ENCODE results near the gene TFCP2L1. TPM values are rescaled to one million over a fixed set of nuclear protein-coding genes. Genes with fewer than 3 reads are reported as not detected.
"Not testable (repeated sequence)": the region's sequence is repeated elsewhere in the genome, so short reads cannot be mapped to it uniquely, and the experiment has no call there.

The TFCP2L1 gene
- total RNA-seq, 4 donors from 2014 or later = 0.20 to 0.63 (median 0.41) TPM

DNA sequence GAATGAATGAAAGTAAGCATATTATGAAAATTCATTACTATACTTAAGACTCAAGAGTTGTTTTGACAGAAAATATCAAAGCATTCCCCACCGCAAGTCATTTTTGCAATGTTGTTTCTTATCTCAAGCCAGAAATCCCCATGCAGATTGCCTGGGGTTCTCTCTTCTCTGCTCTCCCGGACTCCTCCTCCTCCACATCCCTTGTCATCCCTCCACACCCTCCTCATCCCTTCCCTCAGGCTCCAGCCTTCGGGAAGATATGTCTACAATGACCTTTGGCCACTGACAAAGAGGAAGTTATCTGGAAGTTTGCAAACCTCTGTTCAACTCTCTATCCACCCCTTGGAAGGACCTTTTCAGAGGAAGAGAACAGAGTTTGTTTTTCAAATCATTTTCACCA is 11.9 kb downstream of the TFCP2L1 start:
- no peaks in the 10 kb centered on the region for H3K9me3 ChIP-seq

GRCh38 chr2:121272596-121272995 is 12.4 kb downstream of the TFCP2L1 start:
- H3K36me3 ChIP-seq = no peaks in the 10 kb centered on the region
- H3K4me3 ChIP-seq = no peak overlapping the region
- H3K27me3 ChIP-seq = no peaks in the 10 kb centered on the region
- TF ChIP-seq EP300 (IDR thresholded peaks at IDR 0.05) = no peak
- TF ChIP-seq POLR2A (IDR thresholded peaks at IDR 0.05) = no peak
- TF ChIP-seq, protein P1, sequence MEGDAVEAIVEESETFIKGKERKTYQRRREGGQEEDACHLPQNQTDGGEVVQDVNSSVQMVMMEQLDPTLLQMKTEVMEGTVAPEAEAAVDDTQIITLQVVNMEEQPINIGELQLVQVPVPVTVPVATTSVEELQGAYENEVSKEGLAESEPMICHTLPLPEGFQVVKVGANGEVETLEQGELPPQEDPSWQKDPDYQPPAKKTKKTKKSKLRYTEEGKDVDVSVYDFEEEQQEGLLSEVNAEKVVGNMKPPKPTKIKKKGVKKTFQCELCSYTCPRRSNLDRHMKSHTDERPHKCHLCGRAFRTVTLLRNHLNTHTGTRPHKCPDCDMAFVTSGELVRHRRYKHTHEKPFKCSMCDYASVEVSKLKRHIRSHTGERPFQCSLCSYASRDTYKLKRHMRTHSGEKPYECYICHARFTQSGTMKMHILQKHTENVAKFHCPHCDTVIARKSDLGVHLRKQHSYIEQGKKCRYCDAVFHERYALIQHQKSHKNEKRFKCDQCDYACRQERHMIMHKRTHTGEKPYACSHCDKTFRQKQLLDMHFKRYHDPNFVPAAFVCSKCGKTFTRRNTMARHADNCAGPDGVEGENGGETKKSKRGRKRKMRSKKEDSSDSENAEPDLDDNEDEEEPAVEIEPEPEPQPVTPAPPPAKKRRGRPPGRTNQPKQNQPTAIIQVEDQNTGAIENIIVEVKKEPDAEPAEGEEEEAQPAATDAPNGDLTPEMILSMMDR (IDR thresholded peaks at IDR 0.05) = no peak
- H3K9me3 ChIP-seq = no peaks in the 10 kb centered on the region
- no peak overlapping the region for H3K27ac ChIP-seq
- DNase-seq (ENCODE audit: low spot score in 2 of 2) = no peak
- H3K4me1 ChIP-seq = no peaks in the 10 kb centered on the region
- WGBS, 2 donors = 86 to 90% methylated on average over 3 of the region's 3 CpGs

More for the DNA sequence above, 11.9 kb downstream of the TFCP2L1 start:
- Histone ChIP-seq H3K27ac (no peak overlapping the region), H3K36me3 (no peaks in the 10 kb centered on the region), H3K4me3 (no peak overlapping the region), H3K27me3 (no peaks in the 10 kb centered on the region), H3K4me1 (no peaks in the 10 kb centered on the region)
- DNase-seq (ENCODE audit: low spot score in 2 of 2) = no peak
- WGBS, 2 donors = 40 to 42% methylated on average over 3 of the region's 3 CpGs
- TF ChIP-seq EP300 (IDR thresholded peaks at IDR 0.05) (no peak), POLR2A (IDR thresholded peaks at IDR 0.05) (no peak)
- TF ChIP-seq, protein P1 (IDR thresholded peaks at IDR 0.05) = no peak

DNA sequence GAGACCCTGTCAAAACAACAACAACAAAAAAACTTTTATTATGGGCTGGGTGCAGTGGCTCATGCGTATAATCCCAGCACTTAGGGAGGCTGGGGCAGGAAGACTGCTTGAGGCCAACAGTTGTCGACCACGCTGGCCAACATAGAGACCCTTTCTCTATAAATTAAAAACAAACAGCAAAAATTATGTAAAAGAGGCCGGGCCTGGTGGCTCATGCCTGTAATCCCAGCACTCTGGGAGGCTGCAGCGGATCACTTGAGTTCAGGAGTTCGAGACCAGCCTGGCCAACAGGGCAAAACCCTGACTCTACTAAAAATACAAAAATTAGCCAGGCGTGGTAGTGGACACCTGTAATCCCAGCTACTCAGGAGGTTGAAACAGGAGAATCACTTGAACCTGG is 15.6 kb downstream of the TFCP2L1 start:
- WGBS, 2 donors = 80 to 84% methylated on average over 7 of the region's 7 CpGs

DNA sequence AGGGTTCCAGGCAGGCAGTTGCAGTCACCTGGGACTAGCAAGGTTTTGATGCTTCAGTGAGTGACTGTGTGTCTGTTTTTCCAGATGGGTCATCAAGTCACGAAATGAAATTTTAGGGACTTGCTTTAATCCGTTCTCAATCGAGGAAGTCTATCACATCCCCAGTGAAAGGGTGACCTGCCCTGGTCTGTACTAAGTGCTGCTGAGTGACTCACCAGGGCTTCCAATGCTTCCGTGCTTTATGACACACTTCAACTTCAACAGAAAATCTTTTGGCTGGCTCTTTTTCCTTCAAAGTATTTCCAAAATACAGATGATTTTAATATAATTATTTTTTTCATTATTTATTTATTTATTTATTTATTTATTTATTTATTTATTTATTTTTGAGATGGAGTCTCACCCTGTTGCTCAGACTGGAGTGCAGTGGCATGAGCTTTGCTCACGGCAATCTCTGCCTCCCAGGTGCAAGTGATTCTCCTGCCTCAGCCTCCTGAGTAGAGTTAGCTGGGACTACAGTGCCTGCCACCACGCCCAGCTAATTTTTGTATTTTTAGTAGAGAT is 18.4 kb downstream of the TFCP2L1 start:
- no peak overlapping the region for H3K4me3 ChIP-seq
- H3K27ac ChIP-seq = no peak overlapping the region
- H3K9me3 ChIP-seq = no peaks in the 10 kb centered on the region
- H3K4me1 ChIP-seq = no peaks in the 10 kb centered on the region
- no peaks in the 10 kb centered on the region for H3K27me3 ChIP-seq
- WGBS, 2 donors = 82% methylated on average over 6 of the region's 6 CpGs
- no peaks in the 10 kb centered on the region for H3K36me3 ChIP-seq
- no peak for TF ChIP-seq EP300 (IDR thresholded peaks at IDR 0.05)
- TF ChIP-seq POLR2A (IDR thresholded peaks at IDR 0.05) = no peak
- TF ChIP-seq, protein P1 (IDR thresholded peaks at IDR 0.05) = no peak
- no peak for DNase-seq (ENCODE audit: low spot score in 2 of 2)

More for the DNA sequence above, 15.6 kb downstream of the TFCP2L1 start:
- H3K27ac ChIP-seq; DNase-seq (ENCODE audit: low spot score in 2 of 2); H3K36me3 ChIP-seq; H3K27me3 ChIP-seq; H3K9me3 ChIP-seq; H3K4me1 ChIP-seq; H3K4me3 ChIP-seq: not testable (repeated sequence)

DNA sequence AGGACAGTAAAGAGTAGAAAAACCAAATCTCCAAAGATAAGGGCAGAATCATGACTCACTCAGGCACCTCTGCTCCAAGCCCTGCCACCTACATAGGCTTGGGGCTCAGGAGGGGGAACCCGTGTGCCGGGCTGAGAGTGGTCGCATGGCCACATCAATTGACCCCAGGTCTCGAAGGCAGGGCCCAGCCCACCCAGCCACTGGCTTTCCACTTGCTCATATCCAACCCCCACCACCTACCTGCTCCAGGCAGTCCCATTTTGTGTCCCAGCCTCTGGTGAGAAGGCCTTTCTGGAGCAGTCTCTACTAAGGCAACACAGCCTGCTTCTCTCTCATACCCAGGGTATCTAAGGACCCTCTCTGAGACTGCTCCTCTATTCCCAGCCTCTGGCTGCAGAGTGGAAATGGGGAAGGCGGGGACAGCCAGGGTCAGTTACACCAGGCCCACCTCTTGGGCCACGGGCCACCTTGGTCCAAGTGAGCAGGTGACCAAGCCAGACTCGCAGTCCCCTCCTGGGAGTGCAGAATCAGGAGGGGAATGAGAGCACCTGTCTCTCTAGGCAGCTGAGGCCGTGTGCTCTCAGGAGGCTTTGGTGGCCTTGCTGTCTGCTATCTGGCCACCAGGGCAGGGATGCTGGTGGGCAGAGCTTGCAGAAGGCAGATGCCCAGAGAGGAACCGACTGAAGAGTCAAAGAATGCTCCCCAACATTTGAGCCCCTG is 20.8 kb downstream of the TFCP2L1 start:
- no peaks in the 10 kb centered on the region for H3K36me3 ChIP-seq
- H3K9me3 ChIP-seq = no peaks in the 10 kb centered on the region
- no peak overlapping the region for H3K27ac ChIP-seq
- H3K4me3 ChIP-seq = no peak overlapping the region
- H3K4me1 ChIP-seq = peaks cover 0 to 4% (median 0%) of the 10 kb centered on the region in 4 donors
- WGBS, 2 donors = 80 to 86% methylated on average over 8 of the region's 9 CpGs
- TF ChIP-seq POLR2A (IDR thresholded peaks at IDR 0.05) (no peak), EP300 (IDR thresholded peaks at IDR 0.05) (no peak)
- TF ChIP-seq, protein P1 (IDR thresholded peaks at IDR 0.05) = no peak
- DNase-seq (ENCODE audit: low spot score in 2 of 2) = no peak
- H3K27me3 ChIP-seq = no peaks in the 10 kb centered on the region
